Hematopoietic multipotent progenitor cell treated with erythropoietin and hydrocortisone succinate and interleukin-3 and kit ligand, for 4 days (in vitro differentiated cells): ENCODE data around the gene PTH2.
"Not testable (repeated sequence)": the region's sequence is repeated elsewhere in the genome, so short reads cannot be mapped to it uniquely, and the experiment has no call there.

Experiments
- DNase-seq: peaks from one replicate; pipeline ENCODE4 v3.0.0-alpha.2; 2015

Gene PTH2

DNA sequence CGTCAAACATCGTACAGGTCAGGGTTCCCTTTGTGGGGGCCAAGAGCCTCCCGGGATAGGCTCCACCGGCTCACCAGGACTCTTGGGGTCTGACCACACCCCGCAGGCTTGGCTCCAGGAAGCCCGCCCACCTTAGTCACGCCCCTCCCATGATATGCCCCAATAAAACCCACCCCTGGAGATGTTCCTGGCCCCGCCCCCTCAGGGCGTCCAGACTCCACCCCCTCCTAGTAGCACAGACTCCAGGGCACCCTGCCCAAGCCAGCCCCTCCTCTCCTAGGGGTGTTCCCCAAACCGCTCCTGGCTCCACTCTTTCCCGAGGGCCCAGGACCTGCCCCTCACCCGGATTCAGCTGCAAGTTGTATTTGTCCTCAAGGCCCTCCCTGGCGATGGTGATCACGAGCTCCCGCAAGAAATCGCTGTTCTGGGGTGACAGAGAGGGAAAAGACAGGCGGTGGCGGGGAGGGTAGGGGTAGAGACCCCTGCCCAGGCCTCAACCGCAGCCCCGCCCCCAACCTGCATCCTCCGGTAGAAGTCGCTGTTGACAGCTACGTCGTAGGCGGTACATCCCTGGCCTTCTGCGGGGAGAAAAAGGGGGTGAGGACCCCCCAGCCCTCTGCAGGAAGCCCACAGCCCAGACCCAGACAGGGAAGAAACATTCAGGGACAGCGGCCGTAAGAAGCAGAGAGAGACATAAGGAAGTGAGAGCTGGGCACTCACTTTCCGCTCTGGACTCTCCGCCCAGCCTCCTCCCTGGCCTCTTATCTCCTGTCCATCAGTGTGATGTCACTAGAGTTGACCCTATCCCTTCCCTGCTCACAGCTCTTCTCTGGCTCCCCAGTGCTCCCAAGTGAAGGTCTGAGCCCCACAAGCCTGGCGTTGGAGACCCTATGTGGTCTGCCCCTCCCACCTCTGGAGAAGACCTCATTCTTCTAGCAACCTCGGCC lies 24.5 kb upstream of the PTH2 start:
- DNase-seq, result peak; percentile 84

DNA sequence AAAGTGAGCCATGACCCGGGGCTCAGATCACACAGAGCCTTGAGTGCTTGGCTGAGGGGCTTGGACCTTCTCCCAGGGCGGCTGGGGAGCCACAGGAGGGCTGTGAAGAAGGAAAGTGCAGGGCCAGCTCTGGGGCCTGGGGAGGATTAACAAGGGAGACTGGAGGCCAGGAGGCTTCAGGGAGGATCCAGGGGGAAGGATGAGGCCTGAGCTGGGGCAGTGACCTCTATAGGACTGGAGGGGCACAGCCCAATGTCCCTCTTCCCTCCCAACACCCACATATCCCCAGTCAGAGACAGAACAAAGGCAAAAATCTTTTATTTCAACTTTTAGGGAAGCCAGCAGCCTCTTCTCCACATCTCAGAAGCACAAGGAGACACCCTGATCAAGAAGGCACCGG lies 22.8 kb upstream of the PTH2 start:
- no peak for DNase-seq

DNA sequence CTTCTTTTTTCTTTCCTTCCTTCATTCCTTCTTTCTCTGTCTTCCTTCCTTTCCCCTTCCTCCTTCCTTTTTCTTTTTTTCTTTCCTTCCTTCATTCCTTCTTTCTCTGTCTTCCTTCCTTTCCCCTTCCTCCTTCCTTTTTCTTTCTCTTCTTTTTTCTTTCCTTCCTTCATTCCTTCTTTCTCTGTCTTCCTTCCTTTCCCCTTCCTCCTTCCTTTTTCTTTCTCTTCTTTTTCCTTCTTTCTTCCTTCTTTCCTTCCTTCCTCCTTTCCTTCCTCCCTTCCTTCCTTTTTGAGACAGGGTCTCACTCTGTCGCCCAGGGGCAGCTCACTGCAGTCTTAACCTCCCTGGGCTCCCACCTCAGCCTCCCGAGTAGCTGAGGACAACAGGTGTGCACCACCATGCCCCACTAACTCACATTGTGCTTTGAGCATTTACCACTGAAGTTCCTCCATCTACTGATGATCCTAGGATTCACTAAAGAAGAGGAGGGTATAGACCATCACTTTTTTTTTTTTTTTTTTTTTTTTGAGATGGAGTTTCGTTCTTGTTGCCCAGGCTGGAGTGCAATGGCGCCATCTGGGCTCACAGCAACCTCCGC lies 21.0 kb upstream of the PTH2 start:
- not testable (repeated sequence) for DNase-seq

DNA sequence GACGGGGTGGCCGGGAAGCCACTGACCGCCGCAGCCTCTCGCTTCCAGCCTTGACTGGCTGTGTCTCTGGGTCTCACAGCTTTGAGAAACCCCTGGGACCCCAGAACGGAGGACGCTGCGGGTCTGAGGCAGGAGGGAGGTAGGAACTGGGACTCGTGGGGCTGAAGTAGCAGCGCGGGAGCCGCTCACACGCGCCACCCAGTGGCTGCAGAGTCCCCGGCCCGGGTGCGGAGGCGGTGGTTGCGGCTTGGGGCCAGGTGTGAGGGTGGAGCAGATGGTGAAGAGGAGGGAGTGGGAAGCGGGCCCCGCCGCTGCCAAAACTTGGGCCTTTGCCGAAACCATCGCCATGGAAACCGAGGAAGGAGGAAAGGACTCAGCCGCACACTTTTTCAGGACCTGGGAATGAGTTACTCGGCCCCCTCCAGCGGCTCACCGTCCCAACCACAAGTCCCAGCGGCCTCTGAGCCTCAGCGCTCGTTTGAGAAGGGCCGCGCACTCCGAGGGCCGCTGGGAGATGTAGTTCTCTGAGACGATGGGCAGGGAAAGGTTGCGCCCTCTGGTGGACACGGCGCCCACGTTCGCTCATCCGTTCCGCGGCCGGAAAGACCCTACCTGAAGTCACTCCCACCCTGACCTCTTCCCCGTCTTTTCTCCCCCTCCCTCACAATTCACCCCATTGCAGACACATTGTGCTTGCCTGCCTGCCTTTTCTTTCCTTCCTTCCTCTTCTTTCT lies 20.3 kb upstream of the PTH2 start:
- peak; percentile 98 for DNase-seq

DNA sequence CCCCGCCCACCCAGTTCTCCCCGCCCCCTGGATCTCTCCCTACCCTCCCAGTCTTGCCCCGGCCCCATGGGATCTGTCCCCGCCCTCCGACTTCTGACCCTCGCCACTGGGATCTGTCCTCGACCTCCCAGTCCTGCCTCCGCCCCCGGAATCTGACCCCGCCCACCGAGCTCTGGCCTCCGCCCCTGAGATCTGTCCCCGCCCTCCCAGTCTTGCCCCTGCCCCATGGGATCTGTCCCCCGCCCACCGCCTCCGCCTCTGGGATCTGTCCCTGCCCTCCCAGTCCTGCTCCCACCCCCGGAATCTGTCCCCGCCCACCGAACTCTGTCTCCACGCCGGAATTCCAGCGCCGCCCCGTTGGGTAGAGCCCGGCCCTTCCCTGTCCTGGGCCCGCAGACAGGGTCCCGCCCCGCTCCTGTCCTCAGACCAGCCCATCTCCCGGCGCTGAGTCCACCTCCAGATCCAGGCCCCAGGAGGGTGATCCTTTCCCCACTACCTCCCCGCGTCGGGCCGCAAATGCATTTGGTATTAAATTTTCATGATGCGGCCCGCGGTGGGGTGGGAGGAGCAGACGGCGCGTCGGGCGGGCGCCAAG lies 19.6 kb upstream of the PTH2 start:
- DNase-seq, result peak; percentile 73

DNA sequence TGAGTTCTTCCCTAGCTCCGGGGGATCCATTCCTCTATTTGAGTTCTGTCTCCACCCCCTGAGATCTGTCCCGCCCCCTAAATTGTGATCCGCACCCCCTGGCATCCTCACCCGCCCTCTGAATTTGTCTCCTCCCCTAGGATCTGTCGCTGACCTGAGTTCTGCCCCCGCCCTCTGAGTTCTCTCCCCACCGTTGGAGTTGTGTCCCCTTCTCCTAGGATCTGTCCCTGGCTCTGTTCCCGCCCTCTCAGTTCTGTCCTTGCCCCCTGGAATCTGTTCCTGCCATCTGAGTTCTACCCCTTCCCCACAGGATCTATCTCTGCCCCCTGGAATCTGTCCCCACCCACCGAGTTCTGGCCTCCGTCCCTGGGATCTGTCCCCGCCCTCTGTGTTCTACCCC lies 19.1 kb upstream of the PTH2 start:
- no peak for DNase-seq

DNA sequence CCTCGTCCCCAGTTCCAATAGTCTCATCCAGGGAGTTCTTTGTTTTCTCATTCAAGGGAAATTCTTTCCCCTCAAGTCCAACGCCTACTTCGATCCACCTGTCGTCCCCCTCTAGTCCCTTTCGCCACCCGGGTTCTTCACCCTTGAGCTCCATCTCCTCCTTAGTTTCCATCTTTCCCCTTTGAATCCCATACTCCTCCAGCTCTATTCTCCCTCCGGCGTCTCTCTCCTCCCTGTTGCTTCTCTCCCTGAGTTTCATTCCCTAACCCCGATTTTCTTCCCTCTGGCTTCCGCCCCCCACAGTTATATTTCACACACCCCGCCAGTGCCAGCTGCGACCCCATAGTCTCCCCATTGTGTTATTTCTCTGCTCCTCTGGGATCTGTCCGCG lies 18.7 kb upstream of the PTH2 start:
- DNase-seq, result no peak

DNA sequence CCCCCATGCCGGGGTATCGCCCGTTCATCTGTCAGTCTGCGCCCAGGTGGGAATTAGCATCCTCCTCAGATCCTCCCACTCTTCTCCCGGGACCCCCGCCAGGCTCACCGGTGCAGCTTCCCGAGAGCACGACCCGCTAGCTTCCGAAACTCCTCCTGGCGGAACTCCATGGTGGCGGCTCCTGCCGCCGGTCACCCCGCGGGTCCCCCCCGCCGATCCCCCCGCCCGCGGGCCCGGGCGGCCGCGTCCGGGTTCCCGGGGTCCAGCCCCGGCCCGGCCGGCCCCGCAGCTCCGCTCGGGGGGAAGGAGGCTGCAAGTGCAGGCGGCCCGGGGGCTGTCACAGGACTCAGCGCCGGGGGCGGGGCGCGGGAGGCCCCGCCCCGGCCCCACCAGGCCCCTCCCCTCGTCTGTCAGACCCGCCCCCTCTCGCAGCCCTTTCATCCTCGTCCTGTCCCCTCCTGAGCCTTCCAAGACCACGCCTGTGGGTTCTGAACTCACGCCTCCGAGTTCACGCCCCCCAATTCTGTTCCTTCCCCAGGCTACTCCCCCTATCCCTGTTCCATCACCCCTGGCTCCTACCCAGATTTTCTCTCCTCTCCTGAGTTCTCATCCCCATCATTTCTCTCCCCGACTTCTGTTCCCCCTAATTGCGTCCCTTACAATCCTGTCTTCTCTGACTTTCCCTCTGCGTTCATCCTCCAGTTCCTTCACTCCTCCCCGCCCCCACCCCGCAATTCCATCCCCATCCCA lies 18.1 kb upstream of the PTH2 start, which contains the start of gene SLC17A7:
TSS of gene SLC17A7 (minus strand) at position 318 of the 750 bp plus-strand sequence. CDS start at position 170, 148 bp downstream.
- DNase-seq, result peak; percentile 67

DNA sequence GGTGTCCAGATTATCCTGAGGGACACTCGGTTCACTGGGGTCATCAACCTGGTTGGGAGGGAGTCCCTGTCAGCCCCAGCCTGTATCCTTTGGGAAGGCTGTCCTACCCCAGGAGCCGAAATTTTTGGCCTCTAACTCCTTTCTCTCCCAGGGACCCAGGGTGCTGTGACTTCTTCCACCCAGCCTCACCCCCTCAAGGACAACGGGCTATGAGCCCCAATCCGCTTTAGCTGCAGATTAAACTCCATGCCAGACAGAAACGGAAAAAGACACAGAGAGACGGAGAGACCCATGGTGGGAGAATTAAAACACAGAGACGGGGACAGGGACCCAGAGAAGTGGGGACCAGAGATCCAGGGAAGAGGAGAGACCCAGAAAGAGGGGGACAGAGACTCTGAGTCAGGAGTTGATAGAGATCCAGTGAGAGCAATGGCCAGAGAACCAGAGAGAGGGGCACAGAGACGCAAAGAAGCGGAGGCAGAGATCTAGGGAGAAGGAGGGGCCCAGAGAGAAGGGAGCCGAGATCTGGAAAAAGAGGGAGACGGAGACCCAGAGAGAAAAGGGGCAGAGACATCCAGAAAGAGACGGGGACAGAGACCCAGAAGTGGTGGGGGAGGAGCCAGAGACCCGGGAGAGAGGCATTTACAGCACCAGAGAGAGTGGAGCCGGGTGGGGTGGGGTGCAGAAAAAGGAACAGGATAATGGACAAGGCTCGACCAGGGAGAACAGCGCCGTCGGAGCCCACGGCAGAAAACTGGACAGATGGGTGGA lies 17.4 kb upstream of the PTH2 start:
- DNase-seq, result no peak

DNA sequence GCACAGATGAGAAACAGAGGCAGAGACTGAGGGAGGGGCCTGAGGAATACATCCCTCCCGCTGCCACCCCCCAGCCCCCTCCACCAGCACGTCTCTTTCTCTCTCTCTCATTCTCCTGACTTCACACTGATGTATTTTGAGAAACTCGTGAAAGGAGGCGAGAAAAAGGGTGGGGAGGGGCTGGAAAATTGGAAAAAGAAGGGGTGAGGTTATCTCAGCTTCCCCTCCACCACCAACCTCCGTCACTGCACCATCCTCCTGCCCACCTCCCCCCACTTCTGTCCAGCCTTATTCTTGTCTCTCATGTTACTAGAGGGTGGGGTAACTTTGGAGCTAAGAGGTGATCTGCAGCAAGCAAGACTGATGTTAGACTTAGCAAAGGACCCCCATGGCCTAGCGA lies 16.6 kb upstream of the PTH2 start:
- DNase-seq, result no peak

DNA sequence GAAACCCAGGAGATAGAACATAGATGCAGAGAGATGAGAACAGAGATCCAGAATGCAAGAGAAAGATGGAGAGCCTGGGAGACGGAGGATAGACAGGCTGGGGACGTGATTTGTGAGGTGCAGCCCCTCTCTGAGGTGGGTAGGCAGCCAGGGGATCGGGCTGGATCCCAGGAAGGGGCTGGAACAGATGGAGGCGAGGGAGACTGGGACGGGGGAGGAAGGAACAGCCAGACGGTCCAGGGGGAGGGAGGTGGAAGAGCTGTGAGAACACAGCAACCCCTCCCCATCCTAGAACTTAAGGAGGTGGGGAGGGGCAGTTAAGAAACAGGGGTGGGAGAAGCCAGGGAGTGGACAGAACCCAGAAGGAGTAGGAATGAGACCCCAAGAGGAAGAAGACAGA lies 15.0 kb upstream of the PTH2 start:
- DNase-seq, result no peak

DNA sequence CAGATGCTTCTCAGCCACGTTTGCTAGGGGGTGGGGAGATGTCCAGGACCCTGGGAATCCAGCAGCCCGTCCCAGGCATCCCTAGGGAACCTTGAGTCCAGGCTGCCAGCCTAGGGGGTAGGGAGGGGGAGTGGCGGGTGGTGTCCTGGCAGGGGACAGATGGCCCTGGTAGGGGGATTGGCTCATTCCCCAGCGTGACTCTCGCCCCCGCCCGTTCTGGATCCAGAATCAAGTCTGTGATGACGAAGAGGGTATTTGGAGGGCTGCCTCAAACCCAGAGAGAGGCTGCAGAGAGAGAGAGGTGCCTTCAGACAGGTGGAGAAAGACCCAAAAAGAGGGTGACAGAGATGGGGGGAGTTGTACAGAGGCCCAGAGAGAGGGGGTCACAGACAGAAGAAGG lies 14.0 kb upstream of the PTH2 start:
- DNase-seq, result no peak

DNA sequence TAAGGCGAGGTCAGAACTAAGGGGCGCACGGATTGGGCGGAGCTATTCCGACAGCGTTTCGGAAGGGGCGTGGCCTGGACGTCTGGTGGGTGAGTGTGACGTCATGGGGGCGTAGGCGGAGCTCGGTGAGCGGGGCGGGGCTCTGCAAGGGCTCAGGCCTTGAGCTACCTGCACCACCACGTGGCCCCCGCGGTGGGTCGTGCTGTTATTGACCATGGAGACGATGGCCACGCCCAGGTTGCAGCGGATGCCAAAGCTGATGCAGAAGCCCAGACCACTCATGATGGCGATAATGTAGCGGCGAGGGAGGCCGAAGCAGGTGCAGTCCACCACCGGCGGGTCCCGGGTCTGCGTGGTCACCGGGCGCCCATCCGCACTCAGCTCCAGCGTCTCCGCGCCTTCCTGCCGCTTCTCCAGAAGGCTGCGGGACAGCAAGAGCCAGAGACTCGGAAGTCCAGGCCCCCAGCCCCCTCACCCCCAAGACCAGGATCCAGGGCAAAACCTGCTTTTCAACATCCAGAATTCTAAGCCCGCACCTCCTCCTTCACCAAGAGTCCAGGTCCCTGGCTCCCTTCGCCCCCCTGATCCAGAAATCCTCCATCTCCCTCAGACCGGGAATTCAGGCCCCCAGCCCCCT lies 13.3 kb upstream of the PTH2 start:
- peak; percentile 77 for DNase-seq

DNA sequence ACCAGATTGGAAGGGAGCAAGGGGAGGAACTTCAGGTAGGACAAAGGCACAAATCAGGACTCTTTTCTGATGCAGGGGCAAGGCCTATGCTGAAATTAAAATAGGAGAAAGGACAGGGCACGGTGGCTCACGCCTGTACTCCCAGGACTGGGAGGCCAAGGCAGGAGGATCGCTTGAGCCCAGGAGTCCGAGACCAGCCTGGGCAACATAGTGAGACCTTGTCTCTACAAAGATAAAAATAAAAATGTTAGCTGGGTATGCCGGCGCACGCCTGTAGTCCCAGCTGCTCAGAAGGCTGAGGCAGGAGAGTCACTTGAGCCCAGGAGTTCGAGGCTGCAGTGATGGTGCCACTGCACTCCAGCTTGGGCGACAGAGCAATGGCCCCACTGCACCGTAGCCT lies 12.4 kb upstream of the PTH2 start:
- no peak for DNase-seq

DNA sequence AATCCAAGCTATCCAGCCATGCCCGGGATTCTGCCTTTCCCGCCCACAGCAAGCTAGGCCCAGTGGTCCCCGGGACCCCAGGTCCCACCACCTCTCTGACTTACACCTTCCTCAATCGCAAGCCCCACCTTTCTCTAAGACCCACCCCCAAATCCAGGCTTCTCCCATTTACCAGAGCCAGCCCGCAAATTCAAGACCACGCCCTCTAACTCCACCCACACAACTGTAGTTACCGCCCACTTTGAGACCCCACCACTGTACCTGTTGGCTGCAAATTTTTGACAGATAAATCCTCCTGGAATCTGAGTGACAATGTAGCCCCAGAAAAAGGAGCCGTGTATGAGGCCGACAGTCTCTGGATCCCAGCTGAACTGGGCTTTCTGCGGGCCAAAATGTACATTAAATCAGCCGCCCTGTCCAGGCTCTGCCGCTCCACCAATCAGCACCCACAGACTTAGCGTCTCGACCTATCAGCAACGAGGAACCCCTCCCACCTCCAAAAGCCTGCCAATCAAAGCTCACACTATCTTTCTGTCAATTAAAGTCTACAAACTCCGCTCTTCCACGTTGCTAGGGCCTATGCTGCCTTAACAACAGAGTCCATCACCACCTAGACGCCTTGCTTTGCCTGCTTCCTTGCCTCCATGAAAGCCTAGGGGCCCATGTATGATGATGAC lies 11.8 kb upstream of the PTH2 start:
- DNase-seq, result no peak

DNA sequence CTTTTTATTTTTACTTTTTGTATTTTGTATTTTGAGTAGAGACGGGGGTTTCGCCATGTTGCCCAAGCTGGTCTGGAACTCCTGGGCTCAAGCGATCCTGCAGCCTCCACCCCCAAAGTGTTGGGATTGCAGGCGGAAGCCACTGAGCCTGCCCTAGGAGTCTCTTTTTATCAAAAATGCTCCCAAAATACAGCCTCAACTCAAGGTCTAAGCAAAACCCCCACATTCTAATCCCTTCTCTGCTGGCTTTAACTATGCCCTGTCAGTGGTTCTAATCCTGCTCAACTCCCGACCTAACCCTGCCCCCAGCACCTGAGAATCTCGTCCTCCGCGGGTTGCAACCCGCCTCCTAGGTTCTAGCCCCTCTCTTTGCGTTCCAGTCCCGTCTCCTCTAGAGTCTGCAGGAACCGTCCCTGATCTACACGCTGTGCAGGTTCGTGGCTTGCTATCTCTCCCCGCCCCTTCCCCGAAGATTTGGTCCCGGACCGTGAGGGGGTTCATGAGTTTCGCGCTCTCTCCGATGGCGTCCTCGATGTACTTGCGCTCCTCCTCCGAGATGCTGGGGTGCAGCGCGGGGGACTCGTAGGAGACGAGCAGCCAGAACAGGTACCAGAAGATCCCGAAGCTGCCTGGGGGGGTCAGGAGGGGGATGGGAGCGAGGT lies 10.1 kb upstream of the PTH2 start:
- DNase-seq, result no peak

DNA sequence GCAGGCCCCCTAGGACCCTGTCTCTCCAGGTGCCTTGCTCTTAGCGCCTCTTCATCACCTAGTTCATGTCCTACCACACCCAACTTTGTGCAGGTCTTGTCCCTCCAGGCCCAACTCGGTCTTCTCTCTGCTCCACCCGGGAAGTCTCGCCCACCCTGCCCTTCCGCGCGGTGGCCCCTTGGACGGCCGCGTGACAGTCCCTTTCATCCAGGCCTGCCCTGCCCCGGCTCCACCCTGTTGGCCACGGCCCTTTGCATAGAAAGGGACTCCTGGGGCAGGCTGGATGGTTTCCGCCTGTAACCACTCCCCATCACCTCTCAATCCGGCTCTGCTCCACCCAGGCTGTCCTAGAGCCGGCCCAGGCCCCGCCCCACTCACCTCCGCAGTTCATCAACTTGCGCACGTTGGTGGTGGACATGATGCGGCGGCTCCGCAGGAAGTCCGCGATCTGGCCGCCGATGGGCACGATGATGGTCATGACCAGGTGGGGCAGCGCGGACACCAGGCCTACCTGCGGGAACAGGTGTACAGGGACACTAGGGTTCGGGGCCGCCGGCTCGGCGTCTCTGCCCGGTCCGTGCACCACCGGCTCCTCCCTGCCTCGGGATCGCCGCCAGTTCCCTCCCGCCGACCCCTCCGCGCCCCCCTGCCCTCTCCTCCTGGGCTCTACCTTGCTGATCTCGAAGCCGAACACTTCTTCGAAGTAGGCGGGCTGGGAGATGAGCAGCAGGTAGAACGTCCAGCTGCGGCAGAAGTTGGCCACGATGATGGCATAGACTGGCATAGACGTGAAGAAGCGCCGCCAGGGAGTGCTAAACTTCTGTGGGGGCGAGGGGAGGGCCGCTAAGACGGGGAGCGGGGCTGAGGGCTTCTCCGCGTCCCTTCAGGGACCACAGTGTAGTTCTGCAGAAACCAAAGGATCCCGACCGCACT lies 9.2 kb upstream of the PTH2 start:
- DNase-seq, result peak; percentile 43

DNA sequence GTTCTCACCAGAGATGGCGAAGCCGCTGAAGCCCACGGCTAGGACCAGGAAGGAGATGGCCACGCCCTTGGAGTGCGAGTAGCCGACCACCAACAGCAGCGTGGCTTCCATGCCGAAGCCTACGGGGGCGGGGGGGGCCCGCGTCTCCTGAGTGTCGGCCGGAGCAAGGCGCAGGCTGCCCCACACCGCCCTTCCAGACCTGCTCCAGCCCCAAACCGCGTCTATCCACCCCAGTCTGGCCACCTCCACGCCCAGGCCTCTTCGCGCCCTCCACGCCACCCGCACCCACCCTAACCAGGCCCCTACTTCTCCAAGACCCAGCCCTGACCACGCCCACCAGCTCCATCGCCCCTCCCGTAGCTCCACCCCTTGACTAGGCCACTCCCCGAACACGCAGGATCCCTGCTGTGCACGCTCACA lies 8.1 kb upstream of the PTH2 start:
- DNase-seq, result peak; percentile 52
